Endothelial cell (in vitro differentiated cells): ENCODE data around the gene RELL2. TPM values are rescaled to one million over a fixed set of nuclear protein-coding genes. Genes with fewer than 3 reads are reported as not detected.

ENCODE experiments used
- DNase-seq: peaks from one replicate; pipeline ENCODE4 v3.0.0; 2021; ENCODE audit warnings: low spot score
- H3K27ac Mint-ChIP-seq: one replicate; pipeline ENCODE4 v1.8.0; 2021; ENCODE audit warnings: mixed read lengths, inconsistent platforms; ENCODE audit not compliant: unreplicated experiment
- H3K27me3 Mint-ChIP-seq: one replicate; pipeline ENCODE4 v1.8.0; 2021; ENCODE audit warnings: mild to moderate bottlenecking, moderate library complexity, mixed read lengths, inconsistent platforms; ENCODE audit not compliant: unreplicated experiment
- H3K36me3 Mint-ChIP-seq: one replicate; pipeline ENCODE4 v1.8.0; 2021; ENCODE audit warnings: mild to moderate bottlenecking, low read depth, mixed read lengths, inconsistent platforms; ENCODE audit not compliant: unreplicated experiment
- H3K4me1 Mint-ChIP-seq: one replicate; pipeline ENCODE4 v1.8.0; 2021; ENCODE audit warnings: mild to moderate bottlenecking, mixed read lengths, inconsistent platforms; ENCODE audit not compliant: unreplicated experiment
- H3K4me3 Mint-ChIP-seq: one replicate; pipeline ENCODE4 v1.8.0; 2021; ENCODE audit warnings: mild to moderate bottlenecking, mixed read lengths, inconsistent platforms; ENCODE audit not compliant: unreplicated experiment
- H3K9me3 Mint-ChIP-seq: one replicate; pipeline ENCODE4 v1.8.0; 2021; ENCODE audit warnings: mixed read lengths, inconsistent platforms; ENCODE audit not compliant: unreplicated experiment
- total RNA-seq: library from RNA; stranded (reverse); fragmentation: NEBNext Ultra II Directional; extraction: Animal tissue kit (Norgen Biotek cat#: 25700); gene quantifications from one replicate; pipeline ENCODE4 v1.2.1, GENCODE V29; 2021; ENCODE audit not compliant: unreplicated experiment
- TF ChIP-seq, protein P1 (sequence below): fragments of 200-600 bp; sonication (generic); IDR thresholded peaks from one replicate; pipeline ENCODE4 v1.5.0; 2021; ENCODE audit warnings: antibody characterized with exemption; ENCODE audit not compliant: unreplicated experiment

Gene RELL2
- total RNA-seq, 1 donor from 2014 or later: 17.4 TPM

DNA sequence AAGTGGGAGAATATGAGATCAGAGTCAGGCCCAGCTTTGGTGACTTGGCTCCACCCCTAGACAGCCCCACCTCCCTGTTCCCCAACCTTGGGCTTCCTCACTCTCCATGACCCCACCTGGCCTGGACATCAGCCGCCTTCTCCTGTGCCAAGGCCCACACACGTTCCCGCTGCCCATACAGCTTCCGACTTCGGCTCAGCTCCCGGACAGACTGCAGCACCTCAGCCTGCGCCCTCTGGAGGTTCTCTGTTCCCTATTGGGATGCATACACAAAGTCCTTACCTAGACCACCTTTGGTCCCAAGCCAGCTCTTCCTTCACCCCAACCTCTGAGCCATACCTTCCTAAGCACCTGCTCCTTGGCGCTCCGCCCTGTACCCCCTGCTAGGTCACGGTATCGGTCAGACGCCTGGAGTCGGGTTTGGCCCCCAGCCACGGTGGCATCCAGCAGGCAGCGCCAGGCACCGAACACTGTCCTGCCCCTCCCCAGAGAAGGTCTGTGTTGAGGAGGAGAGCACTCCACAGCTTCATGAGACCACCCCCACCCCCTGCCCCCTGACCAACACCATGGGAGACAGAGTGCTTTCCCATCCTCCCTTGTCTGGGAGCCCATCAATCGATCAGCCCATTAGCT lies 12.4 kb downstream of the RELL2 start:
- Mint-ChIP-seq H3K4me1 (peaks cover 19% of the 10 kb centered on the region), H3K9me3 (no peaks in the 10 kb centered on the region), H3K27me3 (peaks cover 12% of the 10 kb centered on the region), H3K27ac (peak overlapping the region; percentile 67), H3K36me3 (peaks cover 51% of the 10 kb centered on the region), H3K4me3 (no peak overlapping the region)
- DNase-seq: no peak
- TF ChIP-seq, protein P1, sequence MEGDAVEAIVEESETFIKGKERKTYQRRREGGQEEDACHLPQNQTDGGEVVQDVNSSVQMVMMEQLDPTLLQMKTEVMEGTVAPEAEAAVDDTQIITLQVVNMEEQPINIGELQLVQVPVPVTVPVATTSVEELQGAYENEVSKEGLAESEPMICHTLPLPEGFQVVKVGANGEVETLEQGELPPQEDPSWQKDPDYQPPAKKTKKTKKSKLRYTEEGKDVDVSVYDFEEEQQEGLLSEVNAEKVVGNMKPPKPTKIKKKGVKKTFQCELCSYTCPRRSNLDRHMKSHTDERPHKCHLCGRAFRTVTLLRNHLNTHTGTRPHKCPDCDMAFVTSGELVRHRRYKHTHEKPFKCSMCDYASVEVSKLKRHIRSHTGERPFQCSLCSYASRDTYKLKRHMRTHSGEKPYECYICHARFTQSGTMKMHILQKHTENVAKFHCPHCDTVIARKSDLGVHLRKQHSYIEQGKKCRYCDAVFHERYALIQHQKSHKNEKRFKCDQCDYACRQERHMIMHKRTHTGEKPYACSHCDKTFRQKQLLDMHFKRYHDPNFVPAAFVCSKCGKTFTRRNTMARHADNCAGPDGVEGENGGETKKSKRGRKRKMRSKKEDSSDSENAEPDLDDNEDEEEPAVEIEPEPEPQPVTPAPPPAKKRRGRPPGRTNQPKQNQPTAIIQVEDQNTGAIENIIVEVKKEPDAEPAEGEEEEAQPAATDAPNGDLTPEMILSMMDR: no peak

DNA sequence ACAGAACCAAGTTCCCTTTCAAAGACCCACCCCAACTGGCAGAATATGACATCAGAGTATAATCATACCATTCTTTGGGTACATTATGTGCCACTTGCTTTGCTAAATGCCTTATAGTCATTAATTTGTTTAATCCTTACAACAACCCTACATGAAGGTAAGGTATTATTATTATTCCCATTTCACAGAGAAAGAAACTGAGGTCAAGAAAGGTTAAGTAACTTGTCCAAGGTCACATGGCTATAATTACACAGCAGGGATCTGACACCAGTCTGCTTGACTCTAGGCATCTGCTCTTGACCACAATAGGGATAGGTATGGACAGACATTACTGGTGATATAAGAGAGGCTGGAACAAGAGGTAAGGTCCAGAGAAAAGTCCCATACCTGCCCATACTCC lies 13.2 kb downstream of the RELL2 start:
- Mint-ChIP-seq H3K9me3 (no peaks in the 10 kb centered on the region), H3K4me3 (peak overlapping the region; percentile 85), H3K27ac (no peak overlapping the region), H3K36me3 (peaks cover 55% of the 10 kb centered on the region), H3K4me1 (peaks cover 19% of the 10 kb centered on the region), H3K27me3 (peaks cover 15% of the 10 kb centered on the region)
- no peak for DNase-seq
- TF ChIP-seq, protein P1: no peak

DNA sequence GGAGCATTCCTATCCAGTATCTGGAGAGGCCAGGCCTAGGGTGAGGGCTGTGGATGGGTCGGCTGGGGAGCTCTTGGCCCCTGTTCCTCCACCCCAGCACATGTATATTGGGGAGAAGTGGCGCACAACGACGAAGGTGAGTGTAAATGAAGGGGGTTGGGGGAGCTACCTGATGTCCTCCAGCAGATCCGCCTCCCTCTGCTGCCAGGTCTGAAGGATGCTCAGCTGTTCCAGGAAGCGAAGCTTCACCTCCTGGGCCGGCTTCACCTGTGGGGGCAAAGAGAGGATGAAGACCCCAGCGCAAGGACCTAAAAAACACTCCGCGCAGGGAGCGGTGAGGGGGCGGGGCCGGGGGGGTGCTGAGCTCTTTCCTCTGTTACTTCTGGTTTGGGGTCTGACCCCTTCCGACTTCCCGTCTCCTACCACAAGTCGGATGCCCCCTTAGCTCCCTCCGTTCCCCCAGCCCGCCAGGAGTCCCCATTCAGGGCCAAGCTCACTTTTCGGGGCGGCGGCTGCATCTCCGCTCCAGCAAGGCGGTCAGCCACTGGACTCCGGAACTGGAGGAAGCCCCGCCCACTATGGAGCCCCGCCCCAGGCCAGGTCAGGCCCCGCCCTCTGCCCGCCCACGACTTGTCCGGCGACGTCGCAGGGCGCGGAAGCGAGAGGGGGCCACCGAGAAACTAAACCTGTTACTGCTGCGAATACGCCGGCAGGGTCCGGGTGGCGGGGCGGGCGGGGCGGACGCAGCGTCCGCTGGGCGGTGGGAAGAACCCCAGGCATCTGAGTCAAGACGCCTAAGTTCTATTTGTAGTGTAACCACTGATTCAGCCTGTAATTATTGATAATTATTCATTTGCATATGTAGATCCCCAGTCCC lies 14.3 kb downstream of the RELL2 start, which contains the start of gene FCHSD1:
Gene FCHSD1, minus strand, starts transcription at position 568 of the 877 bp plus-strand sequence. Its CDS starts 50 bp downstream, at position 518.
- TF ChIP-seq, protein P1: no peak
- Mint-ChIP-seq H3K9me3 (no peaks in the 10 kb centered on the region), H3K36me3 (peaks cover 61% of the 10 kb centered on the region), H3K4me3 (peak within 1 kb of the TSS; percentile 96), H3K27me3 (peaks cover 21% of the 10 kb centered on the region), H3K27ac (peak within 1 kb of the TSS; percentile 74), H3K4me1 (peaks cover 24% of the 10 kb centered on the region)
- DNase-seq: peak; percentile 96

DNA sequence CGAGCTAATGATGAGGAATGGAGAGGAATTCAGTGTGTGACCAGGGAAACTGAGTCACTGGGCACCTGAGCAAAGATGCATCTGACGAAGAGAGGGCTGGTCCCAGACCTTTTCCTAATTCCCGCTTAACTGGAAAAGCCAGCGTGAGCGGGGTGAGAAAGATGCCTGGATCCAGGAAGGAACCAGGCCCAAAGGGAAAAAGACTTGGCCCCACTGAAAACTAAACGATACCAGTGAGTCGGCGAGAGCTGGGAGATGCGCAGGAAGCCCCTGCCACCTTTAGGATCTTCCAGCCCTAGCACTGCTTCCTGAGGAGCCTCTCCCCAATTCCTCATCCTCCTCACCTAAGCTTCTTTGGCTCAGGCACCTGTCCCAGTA lies 14.9 kb downstream of the RELL2 start:
- H3K4me3 Mint-ChIP-seq: peak overlapping the region; percentile 81
- DNase-seq: no peak
- no peaks in the 10 kb centered on the region for H3K9me3 Mint-ChIP-seq
- TF ChIP-seq, protein P1: no peak
- peaks cover 61% of the 10 kb centered on the region for H3K36me3 Mint-ChIP-seq
- H3K27me3 Mint-ChIP-seq: peaks cover 23% of the 10 kb centered on the region
- H3K27ac Mint-ChIP-seq: peak overlapping the region; percentile 74
- peaks cover 24% of the 10 kb centered on the region for H3K4me1 Mint-ChIP-seq

DNA sequence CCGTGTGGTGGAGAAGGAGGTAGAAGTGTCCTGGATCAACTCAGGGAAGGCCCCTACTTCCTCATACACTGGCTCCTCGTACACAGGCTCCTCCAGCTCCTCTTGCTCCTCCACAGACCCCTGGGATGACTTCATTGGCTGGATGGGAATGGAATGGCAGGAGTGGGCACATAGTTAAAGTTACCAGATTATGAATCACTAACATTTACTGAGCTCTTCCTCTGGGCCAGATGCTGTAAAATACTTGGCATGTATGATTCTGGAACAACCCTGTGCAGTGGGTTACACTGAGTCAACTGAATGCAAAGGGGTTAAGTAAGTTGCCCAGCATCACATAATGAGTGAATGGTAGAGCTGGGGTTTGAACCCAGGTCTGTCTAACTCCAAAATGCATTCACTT lies 17.5 kb downstream of the RELL2 start:
- Mint-ChIP-seq H3K27me3 (peaks cover 26% of the 10 kb centered on the region), H3K9me3 (no peaks in the 10 kb centered on the region), H3K36me3 (peaks cover 73% of the 10 kb centered on the region), H3K27ac (no peak overlapping the region), H3K4me1 (peaks cover 25% of the 10 kb centered on the region), H3K4me3 (no peak overlapping the region)
- no peak for DNase-seq
- TF ChIP-seq, protein P1: no peak
